ENCODE data around the gene ODC1. TPM values are rescaled to one million over a fixed set of nuclear protein-coding genes. Genes with fewer than 3 reads are reported as not detected.

Gene ODC1
- total and polyA plus RNA-seq, 2 of the 4 experiments (the other 2 are of a cell fraction): 117 to 204 TPM

DNA sequence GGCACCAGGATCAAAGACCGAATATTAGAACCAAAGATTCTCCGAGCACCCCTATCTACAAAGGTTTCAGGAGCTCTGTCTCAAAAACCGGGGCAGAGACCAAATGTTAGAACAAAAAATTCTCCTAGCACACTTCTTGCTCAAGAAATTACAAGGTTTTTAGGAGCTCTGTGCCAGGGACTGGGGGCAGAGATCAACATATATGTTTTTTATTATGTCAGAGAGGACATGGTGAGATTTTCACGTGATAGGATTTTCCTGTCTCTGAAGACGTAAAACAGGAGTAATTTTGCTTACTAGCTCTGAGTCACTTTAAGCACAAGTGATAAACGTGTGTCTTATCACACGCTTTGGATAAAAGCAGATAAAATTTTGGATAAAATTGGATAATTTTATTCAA, 34.8 kb upstream of the ODC1 start:
- Histone ChIP-seq H3K4ac (ENCODE audit: low read depth, low read length) (no peak overlapping the region), H3K27me3 (ENCODE audit: control insufficient read depth, insufficient read depth, low read length) (peaks cover 60% of the 10 kb centered on the region), H3K27ac (ENCODE audit: insufficient read depth, low read length) (no peak overlapping the region), H3K23ac (ENCODE audit: low read depth, low read length) (no peak overlapping the region), H3K4me3 (ENCODE audit: insufficient read depth, low read depth, low read length) (no peak overlapping the region), H3K9me3 (ENCODE audit: control insufficient read depth, insufficient read depth, low read length) (no peaks in the 10 kb centered on the region), H3K9ac (ENCODE audit: low read depth, low read length) (no peak overlapping the region), H3K56ac (ENCODE audit: extremely low read depth, insufficient read depth, low read length) (no peak overlapping the region), H4K20me1 (ENCODE audit: insufficient read depth, low read length) (no peaks in the 10 kb centered on the region), H2BK5ac (ENCODE audit: low read depth, low read length, poor library complexity, severe bottlenecking) (no peak overlapping the region), H3K9me1 (ENCODE audit: insufficient read depth, low read length) (no peaks in the 10 kb centered on the region), H2AK5ac (ENCODE audit: low read depth, low read length) (no peak overlapping the region), H3K14ac (replicated peaks; ENCODE audit: low read depth, low read length) (no peak overlapping the region), H2BK120ac (ENCODE audit: low read depth, low read length) (no peak overlapping the region), H3K36me3 (ENCODE audit: control insufficient read depth, insufficient read depth, low read length) (no peaks in the 10 kb centered on the region), H4K91ac (ENCODE audit: insufficient read depth, low read depth, low read length) (no peak overlapping the region), H2AFZ (replicated peaks; ENCODE audit: low read length, poor library complexity) (no peak overlapping the region), H2BK15ac (ENCODE audit: low read depth, low read length) (no peak overlapping the region), H2AK9ac (replicated peaks; ENCODE audit: low read depth, low read length, poor library complexity) (no peak overlapping the region), H3K4me1 (ENCODE audit: control insufficient read depth, insufficient read depth, low read length) (no peaks in the 10 kb centered on the region), H3K4me2 (ENCODE audit: low read depth, low read length) (no peak overlapping the region), H2BK20ac (ENCODE audit: low read depth, low read length) (no peak overlapping the region), H4K8ac (ENCODE audit: low read depth in 2 of 2, low read length in 2 of 2) (no peak overlapping the region), H3K18ac (ENCODE audit: low read depth, low read length) (no peak overlapping the region), H4K5ac (ENCODE audit: low read depth, low read length) (no peak overlapping the region), H3K79me1 (ENCODE audit: low read depth in 1 of 2, low read length in 2 of 2) (no peaks in the 10 kb centered on the region)
- intact Hi-C loops (cut with micrococcal nuclease) (no loop called here), in situ Hi-C loops (cut with MboI; ENCODE audit: low sequenced_read_pairs) (no loop called here), dilution Hi-C loops (cut with HindIII; ENCODE audit: low sequenced_read_pairs, unreplicated experiment) (no loop called here)
- TF ChIP-seq CEBPB (IDR thresholded peaks at IDR 0.05; ENCODE audit: low read depth, low read length): no peak
- no TSS peak for BruUV-seq (replicated peaks)
- no peak for DNase-seq
- CTCF ChIA-PET: interaction anchor here (0.6 kb wide), 1 partner anchor 151 kb away, joined by 7 read pairs; no protein-coding TSS in a partner anchor
- WGBS, 2 experiments (ENCODE audit: extremely low coverage in 2 of 2, insufficient read length in 1 of 2): 100% methylated on average over 1 of the region's 7 CpGs; no CpG with 5 or more reads in 1 of the 2 experiments
- POLR2A ChIA-PET (ENCODE audit: unreplicated experiment): no interaction called here
- no peak for ATAC-seq (ENCODE audit: low read depth)

Measured in IMR-90 (cell line).